ENCODE measurements around the gene RPAIN.
A peak's percentile ranks its signal among the peaks of the same experiment; 100 is the strongest.

The RPAIN gene, protein sequence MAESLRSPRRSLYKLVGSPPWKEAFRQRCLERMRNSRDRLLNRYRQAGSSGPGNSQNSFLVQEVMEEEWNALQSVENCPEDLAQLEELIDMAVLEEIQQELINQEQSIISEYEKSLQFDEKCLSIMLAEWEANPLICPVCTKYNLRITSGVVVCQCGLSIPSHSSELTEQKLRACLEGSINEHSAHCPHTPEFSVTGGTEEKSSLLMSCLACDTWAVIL

DNA sequence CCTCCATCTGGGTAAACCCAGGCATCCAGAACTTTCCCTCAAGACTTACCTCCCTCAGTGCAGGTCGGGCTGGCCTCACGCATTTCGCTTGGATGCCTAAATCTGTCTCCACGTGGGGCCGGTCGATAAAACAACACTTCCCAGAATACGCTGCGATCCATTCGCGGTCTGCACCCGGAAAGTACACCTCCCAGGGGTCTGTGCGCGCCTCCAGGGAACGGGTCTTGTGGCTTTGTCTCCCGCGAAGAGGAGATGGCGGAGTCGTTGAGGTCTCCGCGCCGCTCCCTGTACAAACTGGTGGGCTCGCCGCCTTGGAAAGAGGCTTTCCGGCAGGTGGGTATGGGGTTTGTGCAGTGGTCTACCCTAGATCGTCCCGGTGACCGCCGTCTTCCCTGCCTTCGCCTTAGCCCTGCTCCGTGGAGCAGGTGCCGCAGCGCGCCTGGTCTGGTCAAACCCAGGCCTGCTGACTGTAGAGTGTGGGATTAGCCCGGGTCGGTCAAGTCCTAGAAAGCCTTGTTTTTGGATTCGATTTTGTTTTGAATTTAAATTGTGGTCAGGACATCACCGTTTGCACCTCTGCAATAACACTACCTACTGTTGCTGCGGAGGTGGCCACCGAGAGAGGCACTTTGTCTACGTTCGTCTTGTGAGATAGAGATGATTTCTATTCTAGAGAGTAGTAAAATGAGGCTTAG lies at the start of gene RPAIN:
Gene RPAIN, plus strand, starts transcription at position 224 of the 695 bp plus-strand sequence. Its CDS starts 29 bp downstream, at position 253.
- Histone ChIP-seq H3K9me3 (ENCODE audit: control insufficient read depth, insufficient read depth, low read depth, low read length) (no peaks in the 10 kb centered on the region), H3K4me3 (ENCODE audit: low read depth, low read length) (peak within 1 kb of the TSS; percentile 91), H3K27ac (ENCODE audit: low read depth, low read length) (peak within 1 kb of the TSS; percentile 77), H3K4me1 (ENCODE audit: control insufficient read depth, insufficient read depth, low read length) (no peaks in the 10 kb centered on the region), H3K36me3 (ENCODE audit: control insufficient read depth, insufficient read depth, low read length) (peaks cover 60% of the 10 kb centered on the region), H3K27me3 (ENCODE audit: control insufficient read depth, insufficient read depth, low read length) (no peaks in the 10 kb centered on the region), H3K9ac (ENCODE audit: low read length) (peak within 1 kb of the TSS; percentile 95)

DNA sequence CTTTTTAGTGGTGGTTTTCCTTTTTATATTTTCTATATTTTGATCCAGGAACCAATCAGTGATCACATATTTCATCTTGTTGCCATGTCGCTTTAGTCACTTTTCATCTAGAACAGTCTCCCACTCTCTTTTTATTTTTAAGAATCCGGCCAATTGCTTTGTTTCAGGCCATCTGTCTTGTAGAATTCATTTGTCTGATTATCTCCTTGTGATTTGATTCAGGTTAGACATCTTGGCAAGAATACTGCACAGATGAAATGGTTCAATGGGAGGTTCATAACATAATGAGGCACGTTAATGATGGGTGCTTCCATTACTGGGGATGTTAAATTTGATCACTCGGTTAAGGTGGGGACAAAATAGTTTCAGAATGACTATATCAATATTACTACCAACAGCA lies 49.6 kb upstream of the RPAIN start:
- peaks cover 69% of the 10 kb centered on the region for H3K36me3 ChIP-seq (ENCODE audit: control insufficient read depth, insufficient read depth, low read length)

DNA sequence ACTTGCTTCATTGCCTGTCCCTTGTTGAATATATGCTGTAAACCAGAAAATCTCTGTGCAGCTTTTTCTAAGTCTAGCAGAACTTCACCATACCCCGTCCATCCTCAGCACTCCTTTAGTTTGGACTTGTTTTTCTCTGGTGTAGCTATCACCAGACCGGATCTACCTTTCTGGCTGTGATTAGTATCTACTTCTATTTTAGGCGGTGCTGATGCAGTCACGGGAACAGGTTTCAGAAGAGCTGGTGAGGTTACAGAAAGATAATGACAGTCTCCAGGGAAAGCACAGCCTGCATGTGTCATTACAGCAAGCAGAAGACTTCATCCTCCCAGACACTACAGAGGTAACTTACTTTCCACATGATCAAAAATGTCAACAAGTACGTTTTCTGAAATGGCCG lies 46.9 kb upstream of the RPAIN start:
- Histone ChIP-seq H3K27ac (ENCODE audit: low read depth, low read length) (no peak overlapping the region), H3K36me3 (ENCODE audit: control insufficient read depth, insufficient read depth, low read length) (peaks cover 80% of the 10 kb centered on the region)

More for the DNA sequence above, 49.6 kb upstream of the RPAIN start:
- no peak overlapping the region for H3K9ac ChIP-seq (ENCODE audit: low read length)
- no peaks in the 10 kb centered on the region for H3K4me1 ChIP-seq (ENCODE audit: control insufficient read depth, insufficient read depth, low read length)
- H3K9me3 ChIP-seq (ENCODE audit: control insufficient read depth, insufficient read depth, low read depth, low read length): no peaks in the 10 kb centered on the region
- no peak overlapping the region for H3K4me3 ChIP-seq (ENCODE audit: low read depth, low read length)
- no peak overlapping the region for H3K27ac ChIP-seq (ENCODE audit: low read depth, low read length)
- H3K27me3 ChIP-seq (ENCODE audit: control insufficient read depth, insufficient read depth, low read length): no peaks in the 10 kb centered on the region

DNA sequence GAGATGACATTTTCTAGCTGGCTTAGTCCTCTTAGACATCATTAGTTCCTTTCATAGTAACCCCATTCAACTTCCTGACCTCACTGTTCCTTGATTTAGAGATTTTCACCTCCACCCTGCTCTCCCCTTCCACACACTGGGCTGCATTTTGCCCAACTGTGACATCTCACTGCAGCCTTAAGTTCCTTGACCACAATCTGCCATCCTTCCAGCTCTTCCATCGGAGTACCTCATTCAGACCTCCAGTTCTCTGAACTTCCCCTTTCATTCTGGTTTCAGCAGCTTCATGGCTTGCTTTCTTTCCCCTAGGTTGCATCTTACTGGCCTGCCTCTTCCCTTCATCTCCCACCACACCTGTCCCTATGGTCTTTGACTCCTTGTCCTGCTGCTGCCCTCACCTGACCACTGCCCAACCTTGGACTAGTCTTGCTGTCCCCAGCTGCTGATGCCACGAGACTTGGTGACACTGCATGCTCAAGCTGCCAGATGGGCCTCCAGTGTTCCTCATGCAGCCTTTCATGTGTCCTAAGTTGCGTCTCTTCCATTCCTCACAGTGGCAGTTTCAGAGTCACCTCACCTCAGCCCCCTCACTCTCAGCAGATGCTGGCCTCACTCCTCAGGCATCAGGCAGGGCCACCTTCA lies 41.3 kb upstream of the RPAIN start:
- no peak overlapping the region for H3K27ac ChIP-seq (ENCODE audit: low read depth, low read length)
- peaks cover 90% of the 10 kb centered on the region for H3K36me3 ChIP-seq (ENCODE audit: control insufficient read depth, insufficient read depth, low read length)
- no peaks in the 10 kb centered on the region for H3K9me3 ChIP-seq (ENCODE audit: control insufficient read depth, insufficient read depth, low read depth, low read length)
- H3K4me3 ChIP-seq (ENCODE audit: low read depth, low read length): no peak overlapping the region
- no peaks in the 10 kb centered on the region for H3K27me3 ChIP-seq (ENCODE audit: control insufficient read depth, insufficient read depth, low read length)
- no peaks in the 10 kb centered on the region for H3K4me1 ChIP-seq (ENCODE audit: control insufficient read depth, insufficient read depth, low read length)
- no peak overlapping the region for H3K9ac ChIP-seq (ENCODE audit: low read length)

More for the DNA sequence above, 46.9 kb upstream of the RPAIN start:
- no peak overlapping the region for H3K4me3 ChIP-seq (ENCODE audit: low read depth, low read length)
- H3K27me3 ChIP-seq (ENCODE audit: control insufficient read depth, insufficient read depth, low read length): no peaks in the 10 kb centered on the region
- no peaks in the 10 kb centered on the region for H3K4me1 ChIP-seq (ENCODE audit: control insufficient read depth, insufficient read depth, low read length)
- H3K9ac ChIP-seq (ENCODE audit: low read length): no peak overlapping the region
- H3K9me3 ChIP-seq (ENCODE audit: control insufficient read depth, insufficient read depth, low read depth, low read length): no peaks in the 10 kb centered on the region

DNA sequence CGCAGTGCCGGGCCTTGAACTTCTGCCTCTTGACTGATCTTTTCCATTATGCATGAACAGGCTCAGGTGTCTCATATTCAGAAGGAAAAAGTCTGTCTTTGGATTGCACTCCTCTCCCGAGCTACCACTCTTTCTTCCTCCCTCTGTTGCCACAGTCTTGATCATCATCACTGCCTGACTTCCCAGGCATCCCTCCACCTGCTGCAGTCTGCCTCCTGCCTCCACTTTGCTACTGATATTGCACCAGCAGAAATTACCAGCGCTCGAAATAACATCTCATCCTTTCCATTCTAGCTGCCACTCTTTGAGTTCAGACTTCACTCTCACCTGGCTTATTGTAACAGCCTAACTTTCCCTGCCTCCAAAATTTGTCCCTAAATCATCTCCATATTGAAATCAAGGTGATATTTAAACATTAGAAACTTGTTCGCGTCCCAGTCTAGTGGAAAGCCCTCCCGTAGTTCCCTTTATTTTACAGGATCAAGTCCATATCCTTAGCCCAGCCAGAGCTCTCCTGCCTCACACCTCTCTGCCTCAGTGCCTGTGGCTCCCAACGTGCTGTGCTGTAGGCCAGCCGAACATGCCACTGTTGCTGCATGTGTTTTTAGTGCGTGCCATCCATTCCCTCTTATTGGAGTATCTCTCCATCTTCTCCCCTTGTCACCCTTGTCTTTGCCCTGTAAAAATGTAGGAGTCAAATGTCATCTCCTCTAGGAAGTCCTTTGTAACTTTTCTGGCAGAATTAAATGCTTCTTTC lies 40.5 kb upstream of the RPAIN start:
- peaks cover 92% of the 10 kb centered on the region for H3K36me3 ChIP-seq (ENCODE audit: control insufficient read depth, insufficient read depth, low read length)
- H3K9me3 ChIP-seq (ENCODE audit: control insufficient read depth, insufficient read depth, low read depth, low read length): no peaks in the 10 kb centered on the region
- H3K27ac ChIP-seq (ENCODE audit: low read depth, low read length): no peak overlapping the region
- H3K4me1 ChIP-seq (ENCODE audit: control insufficient read depth, insufficient read depth, low read length): no peaks in the 10 kb centered on the region
- H3K4me3 ChIP-seq (ENCODE audit: low read depth, low read length): no peak overlapping the region
- no peak overlapping the region for H3K9ac ChIP-seq (ENCODE audit: low read length)
- H3K27me3 ChIP-seq (ENCODE audit: control insufficient read depth, insufficient read depth, low read length): no peaks in the 10 kb centered on the region

DNA sequence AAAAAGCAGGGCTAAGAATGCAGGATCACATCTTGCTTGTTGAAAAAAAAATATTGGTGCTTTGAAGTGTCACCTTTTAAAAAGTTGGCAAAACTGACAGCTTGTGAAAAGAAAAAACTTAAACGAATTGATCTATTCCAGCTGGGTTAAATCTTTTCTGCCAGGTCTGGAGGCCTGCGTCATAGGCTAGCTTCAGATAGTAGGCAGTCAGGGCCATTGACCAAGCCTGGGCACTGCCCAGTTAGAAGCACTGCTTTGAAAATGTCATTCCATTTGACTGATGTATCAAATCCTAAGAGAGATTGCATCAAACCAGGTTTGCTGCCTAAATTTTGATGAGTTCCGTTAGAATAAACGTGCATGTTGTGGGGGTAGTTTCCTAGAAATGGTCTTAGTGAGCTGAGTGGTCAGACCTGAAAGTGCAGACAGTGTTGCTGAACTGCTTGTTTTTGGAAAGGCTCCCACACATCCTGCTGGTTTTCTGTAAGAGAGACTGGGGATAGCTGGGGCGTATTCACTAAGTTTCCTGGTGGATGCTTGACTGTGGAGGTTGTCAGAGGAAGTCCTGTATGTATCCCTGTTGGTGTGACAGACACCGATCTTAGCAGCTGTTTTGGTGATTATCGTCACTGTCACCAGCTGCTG lies 39.4 kb upstream of the RPAIN start:
- Histone ChIP-seq H3K4me3 (ENCODE audit: low read depth, low read length) (no peak overlapping the region), H3K9me3 (ENCODE audit: control insufficient read depth, insufficient read depth, low read depth, low read length) (no peaks in the 10 kb centered on the region), H3K9ac (ENCODE audit: low read length) (no peak overlapping the region), H3K27me3 (ENCODE audit: control insufficient read depth, insufficient read depth, low read length) (no peaks in the 10 kb centered on the region), H3K4me1 (ENCODE audit: control insufficient read depth, insufficient read depth, low read length) (no peaks in the 10 kb centered on the region), H3K27ac (ENCODE audit: low read depth, low read length) (no peak overlapping the region), H3K36me3 (ENCODE audit: control insufficient read depth, insufficient read depth, low read length) (peaks cover 97% of the 10 kb centered on the region)

DNA sequence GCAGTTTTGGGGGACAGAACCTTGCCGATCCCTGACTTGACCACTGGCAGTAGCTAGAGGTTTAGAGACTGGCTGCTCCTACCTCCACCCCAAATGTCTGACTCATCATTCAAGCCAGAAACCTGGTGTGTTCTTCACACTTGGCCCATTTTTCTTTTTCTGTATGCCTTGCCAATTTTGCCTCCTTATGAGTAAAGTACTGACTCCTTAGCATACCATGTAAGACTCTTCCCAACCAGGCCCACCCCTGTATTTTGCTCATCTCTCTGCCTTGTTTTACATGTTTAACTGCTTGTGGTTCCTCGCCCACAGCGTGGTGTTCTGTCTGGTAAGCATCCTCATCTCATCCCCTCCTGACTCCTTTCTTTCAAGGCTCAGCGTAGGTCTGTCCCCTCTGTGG lies 38.4 kb upstream of the RPAIN start:
- H3K36me3 ChIP-seq (ENCODE audit: control insufficient read depth, insufficient read depth, low read length): peaks cover 99% of the 10 kb centered on the region
- no peaks in the 10 kb centered on the region for H3K9me3 ChIP-seq (ENCODE audit: control insufficient read depth, insufficient read depth, low read depth, low read length)
- H3K9ac ChIP-seq (ENCODE audit: low read length): no peak overlapping the region
- no peak overlapping the region for H3K4me3 ChIP-seq (ENCODE audit: low read depth, low read length)
- H3K27ac ChIP-seq (ENCODE audit: low read depth, low read length): no peak overlapping the region
- no peaks in the 10 kb centered on the region for H3K4me1 ChIP-seq (ENCODE audit: control insufficient read depth, insufficient read depth, low read length)
- H3K27me3 ChIP-seq (ENCODE audit: control insufficient read depth, insufficient read depth, low read length): no peaks in the 10 kb centered on the region

DNA sequence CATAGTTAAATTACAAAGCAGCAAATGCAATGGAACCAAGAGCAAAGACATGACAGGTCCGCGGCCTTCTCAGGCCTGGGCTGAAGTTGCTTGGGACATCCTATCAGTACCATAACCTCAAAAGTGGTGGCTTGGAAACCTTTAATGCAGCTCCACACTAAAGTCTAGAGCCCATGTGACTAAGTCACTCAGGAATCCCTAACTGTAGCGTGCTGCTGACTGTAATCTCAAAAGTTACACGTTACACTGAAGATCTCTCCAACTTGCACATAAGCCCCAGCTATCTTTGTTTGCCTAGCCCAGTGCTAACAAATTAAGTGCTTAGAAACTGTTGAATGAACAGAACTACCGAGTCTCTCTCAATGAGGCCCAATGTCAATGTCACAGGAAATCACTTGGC lies 28.3 kb upstream of the RPAIN start:
- H3K4me1 ChIP-seq (ENCODE audit: control insufficient read depth, insufficient read depth, low read length): no peaks in the 10 kb centered on the region
- H3K9ac ChIP-seq (ENCODE audit: low read length): no peak overlapping the region
- no peak overlapping the region for H3K27ac ChIP-seq (ENCODE audit: low read depth, low read length)
- no peaks in the 10 kb centered on the region for H3K9me3 ChIP-seq (ENCODE audit: control insufficient read depth, insufficient read depth, low read depth, low read length)
- H3K4me3 ChIP-seq (ENCODE audit: low read depth, low read length): no peak overlapping the region
- no peaks in the 10 kb centered on the region for H3K27me3 ChIP-seq (ENCODE audit: control insufficient read depth, insufficient read depth, low read length)
- peaks cover 90% of the 10 kb centered on the region for H3K36me3 ChIP-seq (ENCODE audit: control insufficient read depth, insufficient read depth, low read length)

DNA sequence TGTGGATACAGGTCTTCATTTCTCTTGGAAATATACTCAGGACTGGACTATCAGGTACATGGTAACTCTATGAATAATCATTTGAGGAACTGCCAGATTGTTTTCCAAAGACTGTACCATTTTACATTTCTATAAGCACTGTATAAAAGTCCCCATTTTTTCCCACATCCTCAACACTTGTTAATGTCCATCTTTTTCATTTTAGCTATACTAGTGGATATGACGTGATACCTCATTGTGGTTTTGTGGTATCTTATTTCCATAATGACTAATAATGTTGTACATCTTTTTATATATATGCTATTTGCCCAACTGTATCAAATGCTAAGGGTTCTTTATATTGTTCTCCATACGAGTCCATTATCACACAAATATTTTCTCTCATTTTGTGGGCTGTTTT lies 23.4 kb upstream of the RPAIN start:
- no peaks in the 10 kb centered on the region for H3K9me3 ChIP-seq (ENCODE audit: control insufficient read depth, insufficient read depth, low read depth, low read length)
- no peak overlapping the region for H3K9ac ChIP-seq (ENCODE audit: low read length)
- no peak overlapping the region for H3K4me3 ChIP-seq (ENCODE audit: low read depth, low read length)
- H3K27me3 ChIP-seq (ENCODE audit: control insufficient read depth, insufficient read depth, low read length): no peaks in the 10 kb centered on the region
- no peaks in the 10 kb centered on the region for H3K4me1 ChIP-seq (ENCODE audit: control insufficient read depth, insufficient read depth, low read length)
- H3K36me3 ChIP-seq (ENCODE audit: control insufficient read depth, insufficient read depth, low read length): peaks cover 87% of the 10 kb centered on the region
- H3K27ac ChIP-seq (ENCODE audit: low read depth, low read length): no peak overlapping the region

DNA sequence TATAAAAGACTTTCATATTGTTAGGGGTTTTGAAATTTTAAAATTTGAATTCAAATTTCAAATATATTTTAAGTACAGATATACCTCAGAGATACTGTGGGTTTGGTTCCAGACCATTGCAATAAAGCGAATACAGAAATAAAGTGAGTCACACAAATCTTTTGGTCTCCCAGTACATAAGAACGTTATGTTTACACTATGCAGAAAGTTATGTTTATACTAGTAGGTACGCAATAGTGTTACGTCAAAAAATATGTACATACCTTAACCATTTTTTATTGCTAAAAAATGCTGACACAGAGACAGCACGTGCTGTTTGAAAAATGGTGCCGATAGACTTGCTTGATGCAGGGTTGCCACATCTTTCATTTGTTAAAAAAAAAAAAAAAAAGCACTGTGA lies 20.2 kb upstream of the RPAIN start:
- peaks cover 87% of the 10 kb centered on the region for H3K36me3 ChIP-seq (ENCODE audit: control insufficient read depth, insufficient read depth, low read length)
- H3K4me1 ChIP-seq (ENCODE audit: control insufficient read depth, insufficient read depth, low read length): no peaks in the 10 kb centered on the region
- H3K4me3 ChIP-seq (ENCODE audit: low read depth, low read length): no peak overlapping the region
- H3K9ac ChIP-seq (ENCODE audit: low read length): no peak overlapping the region
- H3K9me3 ChIP-seq (ENCODE audit: control insufficient read depth, insufficient read depth, low read depth, low read length): no peaks in the 10 kb centered on the region
- no peak overlapping the region for H3K27ac ChIP-seq (ENCODE audit: low read depth, low read length)
- H3K27me3 ChIP-seq (ENCODE audit: control insufficient read depth, insufficient read depth, low read length): no peaks in the 10 kb centered on the region

Measured in HUES6 (cell line).